ENCODE results near the gene LIPA.

Gene LIPA

GRCh38 chr10:89251409-89252224, at the start of gene LIPA:
Gene LIPA (minus strand): TSS chr10:89251775. CDS start chr10:89247648, 4,127 bp downstream.
- 0 out of 2 replicates have a peak, but pooled peaks have one; percentile 5 for TF ChIP-seq TEAD4 (IDR thresholded peaks at IDR 0.05)
- 0 out of 2 replicates have a peak, but pooled peaks have one; percentile 36 for TF ChIP-seq YY1 (IDR thresholded peaks at IDR 0.05; ENCODE audit: low read depth)
- 0 out of 2 replicates have a peak, but pooled peaks have one; percentile 5 for TF ChIP-seq RAD21 (IDR thresholded peaks at IDR 0.05; ENCODE audit: low read depth)
- TF ChIP-seq REST (IDR thresholded peaks at IDR 0.05; ENCODE audit: low read depth): peak; percentile 70
- TF ChIP-seq FOXM1 (IDR thresholded peaks at IDR 0.05; ENCODE audit: borderline replicate concordance, low read depth): no peak
- no peak for TF ChIP-seq CEBPB (IDR thresholded peaks at IDR 0.05)
- 0 out of 2 replicates have a peak, but pooled peaks have one; percentile 6 for TF ChIP-seq USF1 (IDR thresholded peaks at IDR 0.05)
- TF ChIP-seq TCF12 (IDR thresholded peaks at IDR 0.05; ENCODE audit: low read depth): peak; percentile 64; the same call in 1 of the 2 replicates
- TF ChIP-seq EGR1 (IDR thresholded peaks at IDR 0.05): peak; percentile 71
- peak; percentile 39; the same call in 1 of the 2 replicates for TF ChIP-seq EP300 (IDR thresholded peaks at IDR 0.05; ENCODE audit: borderline replicate concordance)
- TF ChIP-seq CREB1 (IDR thresholded peaks at IDR 0.05; ENCODE audit: low read depth): no peak
- peak; percentile 96 for TF ChIP-seq TAF1 (IDR thresholded peaks at IDR 0.05; ENCODE audit: low read depth)
- TF ChIP-seq NFIC (IDR thresholded peaks at IDR 0.05): peak; percentile 36
- peak; percentile 93 for TF ChIP-seq MAX (IDR thresholded peaks at IDR 0.05)
- TF ChIP-seq ZBTB7A (IDR thresholded peaks at IDR 0.05; ENCODE audit: low read depth): peak; percentile 99

- TF ChIP-seq CEBPB (IDR thresholded peaks at IDR 0.05) (no peak), TAF1 (IDR thresholded peaks at IDR 0.05; ENCODE audit: low read depth) (no peak), FOXM1 (IDR thresholded peaks at IDR 0.05; ENCODE audit: borderline replicate concordance, low read depth) (no peak), EP300 (IDR thresholded peaks at IDR 0.05; ENCODE audit: borderline replicate concordance) (no peak), CREB1 (IDR thresholded peaks at IDR 0.05; ENCODE audit: low read depth) (no peak), EGR1 (IDR thresholded peaks at IDR 0.05) (no peak), YY1 (IDR thresholded peaks at IDR 0.05; ENCODE audit: low read depth) (no peak), TCF12 (IDR thresholded peaks at IDR 0.05; ENCODE audit: low read depth) (no peak), USF1 (IDR thresholded peaks at IDR 0.05) (no peak), MAX (IDR thresholded peaks at IDR 0.05) (no peak), NFIC (IDR thresholded peaks at IDR 0.05) (no peak), REST (IDR thresholded peaks at IDR 0.05; ENCODE audit: low read depth) (no peak), ZBTB7A (IDR thresholded peaks at IDR 0.05; ENCODE audit: low read depth) (no peak), TEAD4 (IDR thresholded peaks at IDR 0.05) (no peak), RAD21 (IDR thresholded peaks at IDR 0.05; ENCODE audit: low read depth) (no peak)
Observed at GRCh38 chr10:89301232-89301631, 49.7 kb upstream of the LIPA start.

GRCh38 chr10:89299031-89299430, 47.5 kb upstream of the LIPA start:
- TF ChIP-seq CEBPB (IDR thresholded peaks at IDR 0.05) (no peak), EGR1 (IDR thresholded peaks at IDR 0.05) (no peak), CREB1 (IDR thresholded peaks at IDR 0.05; ENCODE audit: low read depth) (no peak), REST (IDR thresholded peaks at IDR 0.05; ENCODE audit: low read depth) (no peak), YY1 (IDR thresholded peaks at IDR 0.05; ENCODE audit: low read depth) (no peak), TEAD4 (IDR thresholded peaks at IDR 0.05) (no peak), TCF12 (IDR thresholded peaks at IDR 0.05; ENCODE audit: low read depth) (no peak), EP300 (IDR thresholded peaks at IDR 0.05; ENCODE audit: borderline replicate concordance) (no peak), ZBTB7A (IDR thresholded peaks at IDR 0.05; ENCODE audit: low read depth) (no peak), FOXM1 (IDR thresholded peaks at IDR 0.05; ENCODE audit: borderline replicate concordance, low read depth) (no peak), USF1 (IDR thresholded peaks at IDR 0.05) (no peak), TAF1 (IDR thresholded peaks at IDR 0.05; ENCODE audit: low read depth) (no peak), MAX (IDR thresholded peaks at IDR 0.05) (no peak), NFIC (IDR thresholded peaks at IDR 0.05) (no peak), RAD21 (IDR thresholded peaks at IDR 0.05; ENCODE audit: low read depth) (no peak)
